ENCODE measurements around the gene ELP6. TPM values are rescaled to one million over a fixed set of nuclear protein-coding genes. Genes with fewer than 3 reads are reported as not detected.
"Not testable (repeated sequence)": the region's sequence is repeated elsewhere in the genome, so short reads cannot be mapped to it uniquely, and the experiment has no call there.

The ELP6 gene
- total RNA-seq, 1 experiment from 2014 or later: 46.2 TPM

- Histone ChIP-seq H3K27me3 (replicated peaks; ENCODE audit: insufficient read depth, low read depth, low read length, poor library complexity) (no peaks in the 10 kb centered on the region), H3K36me3 (ENCODE audit: insufficient read depth, low read length, poor library complexity, severe bottlenecking) (peaks cover 9% of the 10 kb centered on the region), H3K4me3 (ENCODE audit: low read depth, low read length, poor library complexity, severe bottlenecking) (no peak overlapping the region), H3K27ac (ENCODE audit: low read depth, low read length, poor library complexity, severe bottlenecking) (peak overlapping the region; percentile 78), H3K9me3 (ENCODE audit: low read depth, low read length, poor library complexity, severe bottlenecking) (no peaks in the 10 kb centered on the region), H3K4me1 (ENCODE audit: insufficient read depth, low read length, poor library complexity, severe bottlenecking) (peaks cover 16% of the 10 kb centered on the region)
- no peak for TF ChIP-seq EZH2 (IDR thresholded peaks at IDR 0.05; ENCODE audit: borderline replicate concordance, low read depth, low read length, poor library complexity, severe bottlenecking)
- TF ChIP-seq CTCF (conservative IDR thresholded peaks at IDR 0.05; ENCODE audit: low read depth, low read length): no peak
- ChIA-PET CTCF (no interaction called here), POLR2A (ENCODE audit: low non-redundant PET) (no interaction called here)
- BruUV-seq (replicated peaks): no TSS peak
- no peak for DNase-seq (ENCODE audit: low spot score)
- intact Hi-C loops (cut with micrococcal nuclease; ENCODE audit: unreplicated experiment): no loop called here
Observed at GRCh38 chr3:47515100-47515499, 1.6 kb upstream of the ELP6 start.

- TSS peak; percentile 51 for BruUV-seq (replicated peaks)
- Histone ChIP-seq H3K4me3 (ENCODE audit: low read depth, low read length, poor library complexity, severe bottlenecking) (peak overlapping the region; percentile 68), H3K9me3 (ENCODE audit: low read depth, low read length, poor library complexity, severe bottlenecking) (no peaks in the 10 kb centered on the region), H3K27me3 (replicated peaks; ENCODE audit: insufficient read depth, low read depth, low read length, poor library complexity) (no peaks in the 10 kb centered on the region), H3K36me3 (ENCODE audit: insufficient read depth, low read length, poor library complexity, severe bottlenecking) (peaks cover 15% of the 10 kb centered on the region), H3K4me1 (ENCODE audit: insufficient read depth, low read length, poor library complexity, severe bottlenecking) (peaks cover 16% of the 10 kb centered on the region), H3K27ac (ENCODE audit: low read depth, low read length, poor library complexity, severe bottlenecking) (peak overlapping the region; percentile 97)
- intact Hi-C loops (cut with micrococcal nuclease; ENCODE audit: unreplicated experiment): no loop called here
- ChIA-PET POLR2A (ENCODE audit: low non-redundant PET) (no interaction called here), CTCF (no interaction called here)
- DNase-seq (ENCODE audit: low spot score): no peak
- TF ChIP-seq CTCF (conservative IDR thresholded peaks at IDR 0.05; ENCODE audit: low read depth, low read length): no peak
- TF ChIP-seq EZH2 (IDR thresholded peaks at IDR 0.05; ENCODE audit: borderline replicate concordance, low read depth, low read length, poor library complexity, severe bottlenecking): no peak
Observed at GRCh38 chr3:47512416-47513124, 942 bp downstream of the ELP6 start.

- DNase-seq (ENCODE audit: low spot score); BruUV-seq (replicated peaks); CTCF ChIA-PET; H3K9me3 ChIP-seq (ENCODE audit: low read depth, low read length, poor library complexity, severe bottlenecking); H3K27ac ChIP-seq (ENCODE audit: low read depth, low read length, poor library complexity, severe bottlenecking); H3K4me3 ChIP-seq (ENCODE audit: low read depth, low read length, poor library complexity, severe bottlenecking); intact Hi-C loops (cut with micrococcal nuclease; ENCODE audit: unreplicated experiment); H3K4me1 ChIP-seq (ENCODE audit: insufficient read depth, low read length, poor library complexity, severe bottlenecking); H3K27me3 ChIP-seq (replicated peaks; ENCODE audit: insufficient read depth, low read depth, low read length, poor library complexity): not testable (repeated sequence)
- POLR2A ChIA-PET (ENCODE audit: low non-redundant PET): interaction anchor here (0.6 kb wide), 1 partner anchor 689 kb away, joined by 3 read pairs; no protein-coding TSS in a partner anchor
- peaks cover 27% of the 10 kb centered on the region for H3K36me3 ChIP-seq (ENCODE audit: insufficient read depth, low read length, poor library complexity, severe bottlenecking)
Observed at GRCh38 chr3:47505267-47505666, 8.2 kb downstream of the ELP6 start.

GRCh38 chr3:47504113-47504512, 9.4 kb downstream of the ELP6 start:
- CTCF ChIA-PET: no interaction called here
- no peaks in the 10 kb centered on the region for H3K9me3 ChIP-seq (ENCODE audit: low read depth, low read length, poor library complexity, severe bottlenecking)
- POLR2A ChIA-PET (ENCODE audit: low non-redundant PET): no interaction called here
- no peak for DNase-seq (ENCODE audit: low spot score)
- no peak overlapping the region for H3K27ac ChIP-seq (ENCODE audit: low read depth, low read length, poor library complexity, severe bottlenecking)
- H3K27me3 ChIP-seq (replicated peaks; ENCODE audit: insufficient read depth, low read depth, low read length, poor library complexity): no peaks in the 10 kb centered on the region
- TF ChIP-seq EZH2 (IDR thresholded peaks at IDR 0.05; ENCODE audit: borderline replicate concordance, low read depth, low read length, poor library complexity, severe bottlenecking) (no peak), CTCF (conservative IDR thresholded peaks at IDR 0.05; ENCODE audit: low read depth, low read length) (no peak)
- no peak overlapping the region for H3K4me3 ChIP-seq (ENCODE audit: low read depth, low read length, poor library complexity, severe bottlenecking)
- no TSS peak for BruUV-seq (replicated peaks)
- H3K4me1 ChIP-seq (ENCODE audit: insufficient read depth, low read length, poor library complexity, severe bottlenecking): no peaks in the 10 kb centered on the region
- H3K36me3 ChIP-seq (ENCODE audit: insufficient read depth, low read length, poor library complexity, severe bottlenecking): peaks cover 25% of the 10 kb centered on the region
- intact Hi-C loops (cut with micrococcal nuclease; ENCODE audit: unreplicated experiment): no loop called here

Data from A673 (cell line).